HEK293 (cell line): ENCODE measurements around the gene IL4R.

Source experiments
- CTCF ChIA-PET: fragments of 350-600 bp; formaldehyde crosslinking; extraction: SDS; loops from one replicate; lab custom pipeline; 2021; ENCODE audit warnings: antibody characterized with exemption; lab: Yijun Ruan, JAX
- POLR2A ChIA-PET: fragments of 300-600 bp; formaldehyde crosslinking; extraction: SDS; loops from one replicate; lab custom pipeline; 2020; ENCODE audit warnings: antibody characterized with exemption, inconsistent platforms; lab: Yijun Ruan, JAX
- H3K27ac ChIP-seq: fragments of 200-500 bp; sonication (Bioruptor generic); 2 replicates; pipeline ENCODE4 v1.5.1; 2014; ENCODE audit warnings: low read depth, low read length, control low read depth, inconsistent platforms; ENCODE audit errors: extremely low read depth
- H3K36me3 ChIP-seq, 2 experiments: fragments of 200-500 bp in 1 of 2; sonication (Bioruptor generic) in 1 of 2; 1 replicate in 1 of 2; 2 replicates in 1 of 2; pipeline ENCODE4 v1.5.1; 2014 to 2017; ENCODE audit warnings: inconsistent platforms in 2 of 2, low read length in 2 of 2; ENCODE audit not compliant: control insufficient read depth in 2 of 2, insufficient read depth in 1 of 2
- H3K4me1 ChIP-seq: fragments of 200-500 bp; sonication (Bioruptor generic); 2 replicates; pipeline ENCODE4 v1.5.1; 2014; ENCODE audit warnings: mild to moderate bottlenecking, low read length, inconsistent platforms; ENCODE audit not compliant: control insufficient read depth, insufficient read depth
- H3K4me3 ChIP-seq: 2 replicates; pipeline ENCODE4 v1.5.1; 2011; ENCODE audit warnings: low read depth, mild to moderate bottlenecking, control low read depth, low read length, moderate library complexity
- H3K9me3 ChIP-seq: fragments of 200-500 bp; sonication (Bioruptor generic); 2 replicates; pipeline ENCODE4 v1.5.1; 2014; ENCODE audit warnings: low read depth, low read length, inconsistent platforms; ENCODE audit not compliant: control insufficient read depth, insufficient read depth
- GLIS1 ChIP-seq: fragments of 450-650 bp; formaldehyde crosslinking; IDR thresholded peaks from 2 replicates; pipeline ENCODE4 v1.5.1; 2016; ENCODE audit warnings: missing biosample characterization, missing genetic modification characterization
- HIC1 ChIP-seq: fragments of 450-650 bp; formaldehyde crosslinking; IDR thresholded peaks from 2 replicates; pipeline ENCODE4 v1.5.1; 2016; ENCODE audit warnings: missing biosample characterization, missing genetic modification characterization
- KLF17 ChIP-seq: fragments of 450-650 bp; formaldehyde crosslinking; IDR thresholded peaks from 2 replicates; pipeline ENCODE4 v1.5.1; 2016; ENCODE audit warnings: missing biosample characterization, missing genetic modification characterization
- KLF8 ChIP-seq: fragments of 450-650 bp; formaldehyde crosslinking; IDR thresholded peaks from 2 replicates; pipeline ENCODE4 v1.5.1; 2016; ENCODE audit warnings: missing biosample characterization, missing genetic modification characterization
- SCRT2 ChIP-seq: fragments of 450-650 bp; formaldehyde crosslinking; IDR thresholded peaks from 2 replicates; pipeline ENCODE4 v1.5.1; 2016; ENCODE audit warnings: missing biosample characterization, missing genetic modification characterization
- ZFP3 ChIP-seq: fragments of 450-650 bp; formaldehyde crosslinking; IDR thresholded peaks from 2 replicates; pipeline ENCODE4 v1.5.1; 2016; ENCODE audit warnings: low read depth, missing biosample characterization, missing genetic modification characterization
- ZFP69B ChIP-seq: fragments of 450-650 bp; formaldehyde crosslinking; IDR thresholded peaks from 2 replicates; pipeline ENCODE4 v1.5.1; 2016; ENCODE audit warnings: missing biosample characterization, missing genetic modification characterization
- ZNF132 ChIP-seq: fragments of 450-650 bp; formaldehyde crosslinking; IDR thresholded peaks from 2 replicates; pipeline ENCODE4 v1.5.1; 2017; ENCODE audit warnings: missing biosample characterization, missing genetic modification characterization, borderline replicate concordance
- ZNF148 ChIP-seq: fragments of 450-650 bp; formaldehyde crosslinking; IDR thresholded peaks from 2 replicates; pipeline ENCODE4 v1.5.0; 2017; ENCODE audit warnings: missing biosample characterization, missing genetic modification characterization, borderline replicate concordance
- ZNF184 ChIP-seq: fragments of 450-650 bp; IDR thresholded peaks from 2 replicates; pipeline ENCODE4 v1.5.1; 2018; ENCODE audit warnings: missing biosample characterization, mild to moderate bottlenecking, missing genetic modification characterization
- ZNF2 ChIP-seq: fragments of 450-650 bp; formaldehyde crosslinking; IDR thresholded peaks from 2 replicates; pipeline ENCODE4 v1.5.1; 2016; ENCODE audit warnings: missing biosample characterization, missing genetic modification characterization
- ZNF223 ChIP-seq: fragments of 450-650 bp; formaldehyde crosslinking; IDR thresholded peaks from 2 replicates; pipeline ENCODE4 v1.5.1; 2016; ENCODE audit warnings: missing biosample characterization, missing genetic modification characterization
- ZNF248 ChIP-seq: fragments of 450-650 bp; formaldehyde crosslinking; IDR thresholded peaks from 2 replicates; pipeline ENCODE4 v1.5.1; 2017; ENCODE audit warnings: missing biosample characterization, missing genetic modification characterization
- ZNF639 ChIP-seq: fragments of 450-650 bp; formaldehyde crosslinking; IDR thresholded peaks from 2 replicates; pipeline ENCODE4 v1.5.1; 2016; ENCODE audit warnings: missing biosample characterization, missing genetic modification characterization
- ZNF645 ChIP-seq: fragments of 450-650 bp; formaldehyde crosslinking; IDR thresholded peaks from 2 replicates; pipeline ENCODE4; 2016; ENCODE audit warnings: missing biosample characterization, missing genetic modification characterization
- ZNF658 ChIP-seq: fragments of 450-650 bp; formaldehyde crosslinking; IDR thresholded peaks from 2 replicates; pipeline ENCODE4; 2016; ENCODE audit warnings: missing biosample characterization, missing genetic modification characterization
- ZNF701 ChIP-seq: fragments of 450-650 bp; formaldehyde crosslinking; IDR thresholded peaks from 2 replicates; pipeline ENCODE4 v1.5.1; 2016; ENCODE audit warnings: missing biosample characterization, missing genetic modification characterization

Gene IL4R

GRCh38 chr16:27291722-27292240 lies 22.0 kb upstream of the IL4R start:
- H3K4me1 ChIP-seq, result no peaks in the 10 kb centered on the region
- POLR2A ChIA-PET, result interaction anchor here (0.6 kb wide), 1 partner anchor 55 kb away, joined by 9 read pairs; no protein-coding TSS in a partner anchor
- CTCF ChIA-PET, result no interaction called here
- H3K4me3 ChIP-seq, result no peak overlapping the region
- TF ChIP-seq SCRT2, result no peak
- peak; percentile 86 for TF ChIP-seq ZFP3 (tag by site-specific recombination)
- H3K9me3 ChIP-seq, result no peaks in the 10 kb centered on the region
- H3K36me3 ChIP-seq, result no peaks in the 10 kb centered on the region
- H3K27ac ChIP-seq, result no peak overlapping the region

GRCh38 chr16:27293343-27293742 lies 20.4 kb upstream of the IL4R start:
- H3K27ac ChIP-seq, result no peak overlapping the region
- H3K36me3 ChIP-seq, result no peaks in the 10 kb centered on the region
- H3K4me3 ChIP-seq, result no peak overlapping the region
- ChIA-PET POLR2A (no interaction called here), CTCF (no interaction called here)
- no peaks in the 10 kb centered on the region for H3K9me3 ChIP-seq
- no peak for TF ChIP-seq ZNF132 (tag by site-specific recombination)
- no peak for TF ChIP-seq ZNF148 (tag by site-specific recombination)
- TF ChIP-seq KLF8 (tag by site-specific recombination), result no peak
- no peak for TF ChIP-seq ZNF639
- TF ChIP-seq HIC1, result no peak
- no peak for TF ChIP-seq ZNF701 (tag by site-specific recombination)
- TF ChIP-seq ZNF223, result no peak
- TF ChIP-seq KLF17 (tag by site-specific recombination), result no peak
- TF ChIP-seq GLIS1, result no peak
- TF ChIP-seq ZNF645 (tag by site-specific recombination), result no peak
- no peak for TF ChIP-seq ZNF248 (tag by site-specific recombination)
- TF ChIP-seq ZNF658 (tag by site-specific recombination), result no peak
- TF ChIP-seq ZNF2 (tag by site-specific recombination), result no peak
- TF ChIP-seq ZFP69B (tag by site-specific recombination), result no peak
- no peak for TF ChIP-seq ZNF184 (tag by site-specific recombination)
- H3K4me1 ChIP-seq, result no peaks in the 10 kb centered on the region
